PC-9 (cell line): Measurements from ENCODE around the gene ERCC4.

Experiments used
- CTCF ChIP-seq: fragments of 200-600 bp; sonication (generic); conservative IDR thresholded peaks from 2 replicates; pipeline ENCODE4 v1.6.1; 2017; ENCODE audit warnings: mixed run types, antibody characterized with exemption, mild to moderate bottlenecking, moderate library complexity
- EZH2 ChIP-seq: fragments of 200-600 bp; sonication (generic); IDR thresholded peaks from 2 replicates; pipeline ENCODE4 v1.8.0; 2017; ENCODE audit warnings: antibody characterized with exemption, low read depth

GRCh38 chr16:13956635-13957196 lies 36.8 kb downstream of the ERCC4 start:
- TF ChIP-seq CTCF = no peak
- TF ChIP-seq EZH2 = no peak
